HEK293 (cell line): ENCODE data around the gene ACAP3.

Source experiments
- BCL11A ChIP-seq: fragments of 450-650 bp; formaldehyde crosslinking; IDR thresholded peaks from 2 replicates; pipeline ENCODE4 v1.5.1; 2016; ENCODE audit warnings: low read depth, missing biosample characterization, missing genetic modification characterization
- BCL11B ChIP-seq: fragments of 450-650 bp; formaldehyde crosslinking; IDR thresholded peaks from 2 replicates; pipeline ENCODE4 v1.5.1; 2016; ENCODE audit warnings: low read depth, missing biosample characterization, missing genetic modification characterization
- GLI2 ChIP-seq: fragments of 450-650 bp; formaldehyde crosslinking; IDR thresholded peaks from 2 replicates; pipeline ENCODE4; 2017; ENCODE audit warnings: missing biosample characterization, missing genetic modification characterization, low read depth, borderline replicate concordance
- GLIS2 ChIP-seq: fragments of 450-650 bp; formaldehyde crosslinking; IDR thresholded peaks from 2 replicates; pipeline ENCODE4 v1.5.1; 2016; ENCODE audit warnings: missing biosample characterization, missing genetic modification characterization
- HOXA7 ChIP-seq: sonication (generic); formaldehyde crosslinking; IDR thresholded peaks from 2 replicates; pipeline ENCODE4 v1.8.1; 2022; ENCODE audit warnings: missing genetic modification reagents, borderline replicate concordance
- ZBTB8A ChIP-seq: fragments of 450-650 bp; formaldehyde crosslinking; IDR thresholded peaks from 2 replicates; pipeline ENCODE4 v1.5.1; 2016; ENCODE audit warnings: missing biosample characterization, missing genetic modification characterization
- ZNF132 ChIP-seq: fragments of 450-650 bp; formaldehyde crosslinking; IDR thresholded peaks from 2 replicates; pipeline ENCODE4 v1.5.1; 2017; ENCODE audit warnings: missing biosample characterization, missing genetic modification characterization, borderline replicate concordance
- ZNF239 ChIP-seq: fragments of 450-650 bp; formaldehyde crosslinking; IDR thresholded peaks from 2 replicates; pipeline ENCODE4 v1.5.1; 2016; ENCODE audit warnings: missing biosample characterization, missing genetic modification characterization
- ZNF26 ChIP-seq: fragments of 450-650 bp; formaldehyde crosslinking; IDR thresholded peaks from 2 replicates; pipeline ENCODE4 v1.5.1; 2016; ENCODE audit warnings: missing biosample characterization, missing genetic modification characterization
- ZNF354C ChIP-seq: fragments of 450-650 bp; formaldehyde crosslinking; IDR thresholded peaks from 2 replicates; pipeline ENCODE4 v1.5.1; 2016; ENCODE audit warnings: missing biosample characterization, missing genetic modification characterization, low read depth, borderline replicate concordance
- ZNF624 ChIP-seq: fragments of 450-650 bp; formaldehyde crosslinking; IDR thresholded peaks from 2 replicates; pipeline ENCODE4 v1.5.1; 2017; ENCODE audit warnings: missing biosample characterization, missing genetic modification characterization
- ZNF660 ChIP-seq: fragments of 450-650 bp; IDR thresholded peaks from 2 replicates; pipeline ENCODE4 v1.5.1; 2018; ENCODE audit warnings: missing biosample characterization, mild to moderate bottlenecking, missing genetic modification characterization
- ZNF701 ChIP-seq: fragments of 450-650 bp; formaldehyde crosslinking; IDR thresholded peaks from 2 replicates; pipeline ENCODE4 v1.5.1; 2016; ENCODE audit warnings: missing biosample characterization, missing genetic modification characterization
- ZNF792 ChIP-seq: fragments of 450-650 bp; formaldehyde crosslinking; IDR thresholded peaks from 2 replicates; pipeline ENCODE4 v1.5.1; 2016; ENCODE audit warnings: missing biosample characterization, missing genetic modification characterization
- ZNF830 ChIP-seq: fragments of 450-650 bp; IDR thresholded peaks from 2 replicates; pipeline ENCODE4 v1.5.0; 2018; ENCODE audit warnings: missing biosample characterization, missing genetic modification characterization, low read depth, mild to moderate bottlenecking, moderate library complexity
- ZSCAN23 ChIP-seq: fragments of 450-650 bp; formaldehyde crosslinking; IDR thresholded peaks from 2 replicates; pipeline ENCODE4 v1.5.1; 2016; ENCODE audit warnings: missing biosample characterization, missing genetic modification characterization
- ZSCAN30 ChIP-seq: fragments of 450-650 bp; IDR thresholded peaks from 2 replicates; pipeline ENCODE4 v1.5.1; 2018; ENCODE audit warnings: missing biosample characterization, mild to moderate bottlenecking, missing genetic modification characterization, moderate library complexity
- ZSCAN4 ChIP-seq: fragments of 450-650 bp; formaldehyde crosslinking; IDR thresholded peaks from 2 replicates; pipeline ENCODE4 v1.5.1; 2017; ENCODE audit warnings: missing biosample characterization, missing genetic modification characterization
- TF ChIP-seq, protein P1 (sequence below): fragments of 450-650 bp; IDR thresholded peaks from 2 replicates; pipeline ENCODE4 v1.5.1; 2018; ENCODE audit warnings: missing biosample characterization, missing genetic modification characterization
- TF ChIP-seq, protein P2 (sequence below): fragments of 450-650 bp; formaldehyde crosslinking; IDR thresholded peaks from 2 replicates; pipeline ENCODE4 v1.5.1; 2016; ENCODE audit warnings: missing biosample characterization, missing genetic modification characterization, borderline replicate concordance

ACAP3 gene

DNA sequence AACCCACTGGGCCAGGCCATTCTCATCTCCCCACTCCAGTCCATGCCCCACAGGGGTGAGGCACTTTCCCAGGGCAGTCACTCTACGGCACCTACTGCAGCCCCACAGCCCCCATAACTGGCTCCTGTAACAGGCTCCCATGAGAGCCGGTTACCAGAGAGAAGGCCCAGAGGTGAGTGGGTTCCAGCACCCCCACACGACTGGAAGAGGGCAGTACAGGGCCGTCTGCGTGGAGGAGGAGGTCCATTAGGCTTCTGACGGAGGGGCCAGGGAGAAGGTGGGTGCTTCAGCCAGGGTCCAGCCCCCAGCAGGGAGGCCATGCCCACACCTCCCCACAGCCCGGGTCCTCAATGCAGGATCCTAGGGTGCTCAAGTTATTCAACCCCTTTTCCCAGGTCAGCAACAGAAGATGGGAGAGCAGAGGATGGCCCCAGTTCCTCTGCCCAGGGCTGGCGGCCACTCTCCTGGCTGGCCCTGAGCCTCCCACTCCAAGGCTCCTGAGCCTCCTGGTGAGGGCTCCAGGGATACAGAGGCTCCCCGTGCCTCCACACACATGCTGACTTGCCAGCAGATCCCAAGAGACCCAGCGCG lies 1.6 kb downstream of the ACAP3 start (continued):
- TF ChIP-seq ZNF792 (tag by site-specific recombination) = no peak
- no peak for TF ChIP-seq ZNF624
- no peak for TF ChIP-seq ZNF660 (tag by site-specific recombination)
- no peak for TF ChIP-seq ZNF701
- TF ChIP-seq ZBTB8A (tag by site-specific recombination) = no peak
- TF ChIP-seq ZNF26 (tag by site-specific recombination) = no peak
- TF ChIP-seq ZNF239 (tag by site-specific recombination) = no peak
- TF ChIP-seq BCL11B (tag by site-specific recombination) = no peak
- TF ChIP-seq GLI2 = no peak
- peak; percentile 48 for TF ChIP-seq GLIS2
- TF ChIP-seq ZNF354C (tag by site-specific recombination) = no peak
- TF ChIP-seq ZNF830 = no peak
- TF ChIP-seq ZSCAN4 (tag by site-specific recombination) = no peak
- no peak for TF ChIP-seq BCL11A (tag by site-specific recombination)
- no peak for TF ChIP-seq ZSCAN23 (tag by site-specific recombination)
- TF ChIP-seq, protein P1, sequence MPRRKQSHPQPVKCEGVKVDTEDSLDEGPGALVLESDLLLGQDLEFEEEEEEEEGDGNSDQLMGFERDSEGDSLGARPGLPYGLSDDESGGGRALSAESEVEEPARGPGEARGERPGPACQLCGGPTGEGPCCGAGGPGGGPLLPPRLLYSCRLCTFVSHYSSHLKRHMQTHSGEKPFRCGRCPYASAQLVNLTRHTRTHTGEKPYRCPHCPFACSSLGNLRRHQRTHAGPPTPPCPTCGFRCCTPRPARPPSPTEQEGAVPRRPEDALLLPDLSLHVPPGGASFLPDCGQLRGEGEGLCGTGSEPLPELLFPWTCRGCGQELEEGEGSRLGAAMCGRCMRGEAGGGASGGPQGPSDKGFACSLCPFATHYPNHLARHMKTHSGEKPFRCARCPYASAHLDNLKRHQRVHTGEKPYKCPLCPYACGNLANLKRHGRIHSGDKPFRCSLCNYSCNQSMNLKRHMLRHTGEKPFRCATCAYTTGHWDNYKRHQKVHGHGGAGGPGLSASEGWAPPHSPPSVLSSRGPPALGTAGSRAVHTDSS = no peak
- TF ChIP-seq ZSCAN30 = 0 out of 2 replicates have a peak, but pooled peaks have one; percentile 12
- TF ChIP-seq, protein P2, sequence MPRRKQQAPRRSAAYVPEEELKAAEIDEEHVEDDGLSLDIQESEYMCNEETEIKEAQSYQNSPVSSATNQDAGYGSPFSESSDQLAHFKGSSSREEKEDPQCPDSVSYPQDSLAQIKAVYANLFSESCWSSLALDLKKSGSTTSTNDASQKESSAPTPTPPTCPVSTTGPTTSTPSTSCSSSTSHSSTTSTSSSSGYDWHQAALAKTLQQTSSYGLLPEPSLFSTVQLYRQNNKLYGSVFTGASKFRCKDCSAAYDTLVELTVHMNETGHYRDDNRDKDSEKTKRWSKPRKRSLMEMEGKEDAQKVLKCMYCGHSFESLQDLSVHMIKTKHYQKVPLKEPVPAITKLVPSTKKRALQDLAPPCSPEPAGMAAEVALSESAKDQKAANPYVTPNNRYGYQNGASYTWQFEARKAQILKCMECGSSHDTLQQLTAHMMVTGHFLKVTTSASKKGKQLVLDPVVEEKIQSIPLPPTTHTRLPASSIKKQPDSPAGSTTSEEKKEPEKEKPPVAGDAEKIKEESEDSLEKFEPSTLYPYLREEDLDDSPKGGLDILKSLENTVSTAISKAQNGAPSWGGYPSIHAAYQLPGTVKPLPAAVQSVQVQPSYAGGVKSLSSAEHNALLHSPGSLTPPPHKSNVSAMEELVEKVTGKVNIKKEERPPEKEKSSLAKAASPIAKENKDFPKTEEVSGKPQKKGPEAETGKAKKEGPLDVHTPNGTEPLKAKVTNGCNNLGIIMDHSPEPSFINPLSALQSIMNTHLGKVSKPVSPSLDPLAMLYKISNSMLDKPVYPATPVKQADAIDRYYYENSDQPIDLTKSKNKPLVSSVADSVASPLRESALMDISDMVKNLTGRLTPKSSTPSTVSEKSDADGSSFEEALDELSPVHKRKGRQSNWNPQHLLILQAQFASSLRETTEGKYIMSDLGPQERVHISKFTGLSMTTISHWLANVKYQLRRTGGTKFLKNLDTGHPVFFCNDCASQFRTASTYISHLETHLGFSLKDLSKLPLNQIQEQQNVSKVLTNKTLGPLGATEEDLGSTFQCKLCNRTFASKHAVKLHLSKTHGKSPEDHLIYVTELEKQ = no peak
- no peak for TF ChIP-seq HOXA7 (CRISPR knock-in tag)
- no peak for TF ChIP-seq ZNF132 (tag by site-specific recombination)
